ENCODE results near the gene STMN3. TPM values are rescaled to one million over a fixed set of nuclear protein-coding genes. Genes with fewer than 3 reads are reported as not detected.
A peak's percentile ranks its signal among the peaks of the same experiment; 100 is the strongest.

STMN3 gene
- total RNA-seq, 1 experiment from 2014 or later = 36.6 TPM

- H3K27me3 ChIP-seq = no peaks in the 10 kb centered on the region
These were observed 42.4 kb upstream of the STMN3 start for GRCh38 chr20:63695424-63696305.

GRCh38 chr20:63694584-63695423 lies 41.6 kb upstream of the STMN3 start:
- no peaks in the 10 kb centered on the region; the same call in 1 of the 2 replicates for H3K36me3 ChIP-seq
- peak in 1 of 2 experiments; percentile 17 for DNase-seq

More at GRCh38 chr20:63695424-63696305, 42.4 kb upstream of the STMN3 start:
- no peak overlapping the region for H3K4me3 ChIP-seq
- peaks cover 18% of the 10 kb centered on the region for H3K4me1 ChIP-seq
- no peak for DNase-seq
- H3K27ac ChIP-seq = no peak overlapping the region
- H3K36me3 ChIP-seq = no peaks in the 10 kb centered on the region; the same call in 1 of the 2 replicates
- no peaks in the 10 kb centered on the region for H3K9me3 ChIP-seq (replicated peaks)

GRCh38 chr20:63693733-63694583 lies 40.7 kb upstream of the STMN3 start:
- no peaks in the 10 kb centered on the region for H3K9me3 ChIP-seq (replicated peaks)
- no peaks in the 10 kb centered on the region; the same call in 1 of the 2 replicates for H3K36me3 ChIP-seq
- DNase-seq = no peak
- no peak overlapping the region for H3K27ac ChIP-seq
- H3K27me3 ChIP-seq = no peaks in the 10 kb centered on the region
- peaks cover 6% of the 10 kb centered on the region for H3K4me1 ChIP-seq
- H3K4me3 ChIP-seq = no peak overlapping the region

More at GRCh38 chr20:63694584-63695423, 41.6 kb upstream of the STMN3 start:
- peaks cover 14% of the 10 kb centered on the region for H3K4me1 ChIP-seq
- no peak overlapping the region for H3K27ac ChIP-seq
- no peaks in the 10 kb centered on the region for H3K9me3 ChIP-seq (replicated peaks)
- H3K27me3 ChIP-seq = no peaks in the 10 kb centered on the region
- H3K4me3 ChIP-seq = no peak overlapping the region

GRCh38 chr20:63693083-63693732 lies 40.0 kb upstream of the STMN3 start:
- Histone ChIP-seq H3K27me3 (no peaks in the 10 kb centered on the region), H3K9me3 (replicated peaks) (no peaks in the 10 kb centered on the region), H3K36me3 (no peaks in the 10 kb centered on the region; the same call in 1 of the 2 replicates), H3K4me1 (no peaks in the 10 kb centered on the region; the same call in 1 of the 2 replicates), H3K4me3 (no peak overlapping the region), H3K27ac (no peak overlapping the region)
- no peak for DNase-seq

- H3K4me3 ChIP-seq = no peak overlapping the region
- no peaks in the 10 kb centered on the region for H3K27me3 ChIP-seq
- no peaks in the 10 kb centered on the region for H3K9me3 ChIP-seq (replicated peaks)
- no peaks in the 10 kb centered on the region; the same call in 1 of the 2 replicates for H3K4me1 ChIP-seq
- H3K27ac ChIP-seq = no peak overlapping the region
- H3K36me3 ChIP-seq = no peaks in the 10 kb centered on the region; the same call in 1 of the 2 replicates
- peak; percentile 47 to 58 for DNase-seq
These were observed 39.3 kb upstream of the STMN3 start for GRCh38 chr20:63692436-63693082.

- no peaks in the 10 kb centered on the region; the same call in 1 of the 2 replicates for H3K36me3 ChIP-seq
- H3K4me1 ChIP-seq = no peaks in the 10 kb centered on the region
- H3K27ac ChIP-seq = no peak overlapping the region
These were observed 38.6 kb upstream of the STMN3 start for GRCh38 chr20:63691711-63692435.

GRCh38 chr20:63690898-63691710 lies 37.9 kb upstream of the STMN3 start:
- no peak overlapping the region for H3K4me3 ChIP-seq
- H3K36me3 ChIP-seq = no peaks in the 10 kb centered on the region; the same call in 1 of the 2 replicates
- H3K27ac ChIP-seq = no peak overlapping the region
- H3K9me3 ChIP-seq (replicated peaks) = no peaks in the 10 kb centered on the region
- peak in 1 of 2 experiments; percentile 44 for DNase-seq
- H3K27me3 ChIP-seq = no peaks in the 10 kb centered on the region
- no peaks in the 10 kb centered on the region for H3K4me1 ChIP-seq

More at GRCh38 chr20:63691711-63692435, 38.6 kb upstream of the STMN3 start:
- no peak for DNase-seq
- Histone ChIP-seq H3K27me3 (no peaks in the 10 kb centered on the region), H3K9me3 (replicated peaks) (no peaks in the 10 kb centered on the region), H3K4me3 (no peak overlapping the region)

GRCh38 chr20:63690003-63690897 lies 37.0 kb upstream of the STMN3 start:
- Histone ChIP-seq H3K4me3 (no peak overlapping the region), H3K9me3 (replicated peaks) (no peaks in the 10 kb centered on the region), H3K27me3 (no peaks in the 10 kb centered on the region), H3K36me3 (no peaks in the 10 kb centered on the region), H3K4me1 (no peaks in the 10 kb centered on the region), H3K27ac (no peak overlapping the region)
- no peak for DNase-seq

- Histone ChIP-seq H3K27ac (no peak overlapping the region), H3K4me3 (no peak overlapping the region), H3K27me3 (no peaks in the 10 kb centered on the region), H3K36me3 (no peaks in the 10 kb centered on the region), H3K4me1 (no peaks in the 10 kb centered on the region), H3K9me3 (replicated peaks) (no peaks in the 10 kb centered on the region)
- no peak for DNase-seq
These were observed 36.1 kb upstream of the STMN3 start for GRCh38 chr20:63689046-63690002.

GRCh38 chr20:63688228-63689045 lies 35.2 kb upstream of the STMN3 start:
- no peaks in the 10 kb centered on the region for H3K9me3 ChIP-seq (replicated peaks)
- no peak for DNase-seq
- no peaks in the 10 kb centered on the region for H3K27me3 ChIP-seq
- H3K4me1 ChIP-seq = peaks cover 1% of the 10 kb centered on the region; the same call in 1 of the 2 replicates
- no peak overlapping the region for H3K27ac ChIP-seq
- no peak overlapping the region for H3K4me3 ChIP-seq
- no peaks in the 10 kb centered on the region for H3K36me3 ChIP-seq
